Measurements from ENCODE around the gene PKMYT1.
"Not testable (repeated sequence)": the region's sequence is repeated elsewhere in the genome, so short reads cannot be mapped to it uniquely, and the experiment has no call there.

The PKMYT1 gene

GRCh38 chr16:2955779-2956578, 24.3 kb downstream of the PKMYT1 start:
- no peak for DNase-seq

GRCh38 chr16:2955438-2955778, 24.8 kb downstream of the PKMYT1 start:
- DNase-seq = no peak

- no peak for DNase-seq
These were observed 25.4 kb downstream of the PKMYT1 start for GRCh38 chr16:2954656-2955381.

GRCh38 chr16:2953706-2954627, 26.3 kb downstream of the PKMYT1 start:
- no peak for DNase-seq

GRCh38 chr16:2952679-2953078, 27.6 kb downstream of the PKMYT1 start:
- no peak for DNase-seq

- DNase-seq = no peak
These were observed 29.5 kb downstream of the PKMYT1 start for GRCh38 chr16:2950773-2951172.

- no peak for DNase-seq
These were observed 29.9 kb downstream of the PKMYT1 start for GRCh38 chr16:2950353-2950724.

GRCh38 chr16:2949705-2950352, 30.4 kb downstream of the PKMYT1 start:
- DNase-seq = no peak

GRCh38 chr16:2948807-2949704, 31.2 kb downstream of the PKMYT1 start:
- DNase-seq = no peak

- no peak for DNase-seq
These were observed 33.6 kb downstream of the PKMYT1 start for GRCh38 chr16:2946649-2947048.

GRCh38 chr16:2943716-2944115, 36.5 kb downstream of the PKMYT1 start:
- not testable (repeated sequence) for DNase-seq

GRCh38 chr16:2942045-2942444, 38.2 kb downstream of the PKMYT1 start:
- DNase-seq = no peak

GRCh38 chr16:2939968-2940367, 40.3 kb downstream of the PKMYT1 start:
- DNase-seq = no peak

GRCh38 chr16:2938206-2938605, 42.0 kb downstream of the PKMYT1 start:
- DNase-seq = no peak

GRCh38 chr16:2937170-2937569, 43.1 kb downstream of the PKMYT1 start:
- no peak for DNase-seq

GRCh38 chr16:2936436-2937011, 43.7 kb downstream of the PKMYT1 start:
- no peak for DNase-seq

- no peak for DNase-seq
These were observed 45.8 kb downstream of the PKMYT1 start for GRCh38 chr16:2934450-2934849.

GRCh38 chr16:2933701-2934100, 46.5 kb downstream of the PKMYT1 start:
- DNase-seq = no peak

- no peak for DNase-seq
These were observed 47.1 kb downstream of the PKMYT1 start for GRCh38 chr16:2933136-2933535.

- DNase-seq = not testable (repeated sequence)
These were observed 48.9 kb downstream of the PKMYT1 start for GRCh38 chr16:2931231-2931914.

- DNase-seq = no peak
These were observed 50.0 kb downstream of the PKMYT1 start for GRCh38 chr16:2930236-2930635.

Measured in 8988T (cell line).